ENCODE measurements around the gene SLC30A2. TPM values are rescaled to one million over a fixed set of nuclear protein-coding genes. Genes with fewer than 3 reads are reported as not detected.

Gene SLC30A2
- total and polyA plus RNA-seq, 2 experiments from 2014 or later, result 1.3 to 1.8 TPM

GRCh38 chr1:26044414-26044813 is 1.5 kb downstream of the SLC30A2 start:
- DNase-seq (ENCODE audit: low read depth in 1 of 2, low spot score in 1 of 2), result no peak
- Histone ChIP-seq H3K4me1 (ENCODE audit: low read depth) (peaks cover 14% of the 10 kb centered on the region), H3K27me3 (peaks cover 62% of the 10 kb centered on the region), H3K4me3 (no peak overlapping the region), H3K27ac (no peak overlapping the region), H3K9me3 (ENCODE audit: low read depth) (no peaks in the 10 kb centered on the region), H3K36me3 (no peaks in the 10 kb centered on the region)
- TF ChIP-seq CTCF (IDR thresholded peaks at IDR 0.05; ENCODE audit: low read depth, low read length), result no peak

- TF ChIP-seq CTCF (IDR thresholded peaks at IDR 0.05; ENCODE audit: low read depth, low read length), result no peak
- H3K4me1 ChIP-seq (ENCODE audit: low read depth), result peaks cover 20% of the 10 kb centered on the region
- no peak overlapping the region for H3K4me3 ChIP-seq
- H3K36me3 ChIP-seq, result no peaks in the 10 kb centered on the region
- no peaks in the 10 kb centered on the region for H3K9me3 ChIP-seq (ENCODE audit: low read depth)
- H3K27ac ChIP-seq, result no peak overlapping the region
- H3K27me3 ChIP-seq, result peaks cover 55% of the 10 kb centered on the region
- DNase-seq (ENCODE audit: low read depth in 1 of 2, low spot score in 1 of 2), result no peak
Measured at GRCh38 chr1:26043765-26044164, 2.2 kb downstream of the SLC30A2 start.

GRCh38 chr1:26041978-26042377 is 3.9 kb downstream of the SLC30A2 start:
- H3K4me1 ChIP-seq (ENCODE audit: low read depth), result peaks cover 26% of the 10 kb centered on the region
- TF ChIP-seq CTCF (IDR thresholded peaks at IDR 0.05; ENCODE audit: low read depth, low read length), result no peak
- H3K9me3 ChIP-seq (ENCODE audit: low read depth), result no peaks in the 10 kb centered on the region
- peaks cover 37% of the 10 kb centered on the region for H3K27me3 ChIP-seq
- no peak for DNase-seq (ENCODE audit: low read depth in 1 of 2, low spot score in 1 of 2)
- H3K27ac ChIP-seq, result no peak overlapping the region
- H3K36me3 ChIP-seq, result no peaks in the 10 kb centered on the region
- H3K4me3 ChIP-seq, result no peak overlapping the region

GRCh38 chr1:26041401-26041800 is 4.5 kb downstream of the SLC30A2 start:
- no peak for DNase-seq (ENCODE audit: low read depth in 1 of 2, low spot score in 1 of 2)
- Histone ChIP-seq H3K4me3 (no peak overlapping the region), H3K36me3 (no peaks in the 10 kb centered on the region), H3K27me3 (peaks cover 32% of the 10 kb centered on the region), H3K4me1 (ENCODE audit: low read depth) (peaks cover 30% of the 10 kb centered on the region), H3K27ac (no peak overlapping the region), H3K9me3 (ENCODE audit: low read depth) (no peaks in the 10 kb centered on the region)
- TF ChIP-seq CTCF (IDR thresholded peaks at IDR 0.05; ENCODE audit: low read depth, low read length), result no peak

- H3K27me3 ChIP-seq, result peaks cover 7% of the 10 kb centered on the region
- peaks cover 32% of the 10 kb centered on the region for H3K4me1 ChIP-seq (ENCODE audit: low read depth)
- H3K9me3 ChIP-seq (ENCODE audit: low read depth), result no peaks in the 10 kb centered on the region
- no peaks in the 10 kb centered on the region for H3K36me3 ChIP-seq
- H3K4me3 ChIP-seq, result no peak overlapping the region
- no peak overlapping the region for H3K27ac ChIP-seq
- no peak for DNase-seq (ENCODE audit: low read depth in 1 of 2, low spot score in 1 of 2)
- no peak for TF ChIP-seq CTCF (IDR thresholded peaks at IDR 0.05; ENCODE audit: low read depth, low read length)
Measured at GRCh38 chr1:26038904-26039303, 7.0 kb downstream of the SLC30A2 start.

GRCh38 chr1:26038477-26038876 is 7.4 kb downstream of the SLC30A2 start:
- no peak for DNase-seq (ENCODE audit: low read depth in 1 of 2, low spot score in 1 of 2)
- no peaks in the 10 kb centered on the region for H3K36me3 ChIP-seq
- TF ChIP-seq CTCF (IDR thresholded peaks at IDR 0.05; ENCODE audit: low read depth, low read length), result no peak
- H3K4me1 ChIP-seq (ENCODE audit: low read depth), result peaks cover 29% of the 10 kb centered on the region
- H3K9me3 ChIP-seq (ENCODE audit: low read depth), result no peaks in the 10 kb centered on the region
- H3K27me3 ChIP-seq, result peaks cover 3% of the 10 kb centered on the region
- no peak overlapping the region for H3K4me3 ChIP-seq
- H3K27ac ChIP-seq, result no peak overlapping the region

All from cardiac muscle cell (in vitro differentiated cells and primary cell).